Trophoblast cell (in vitro differentiated cells and primary cell): ENCODE data around the gene NME7.
A peak's percentile ranks its signal among the peaks of the same experiment; 100 is the strongest.
"Not testable (repeated sequence)": the region's sequence is repeated elsewhere in the genome, so short reads cannot be mapped to it uniquely, and the experiment has no call there.

ENCODE experiments used
- DNase-seq, 2 donors: peaks; one replicate each; pipeline ENCODE4 v3.0.0-alpha.2; 2016
- H2AFZ ChIP-seq: 2 replicates; pipeline ENCODE4 v1.6.1; 2013; ENCODE audit warnings: low read length, moderate library complexity, mild to moderate bottlenecking; ENCODE audit not compliant: insufficient read depth, poor library complexity
- H2AK5ac ChIP-seq: 2 replicates; pipeline ENCODE4 v1.6.1; 2013; ENCODE audit warnings: mild to moderate bottlenecking, low read length
- H2BK120ac ChIP-seq: 2 replicates; pipeline ENCODE4 v1.6.1; 2013; ENCODE audit warnings: low read length, mild to moderate bottlenecking, moderate library complexity; ENCODE audit not compliant: insufficient read depth, poor library complexity
- H2BK12ac ChIP-seq: 2 replicates; pipeline ENCODE4 v1.6.1; 2013; ENCODE audit warnings: mild to moderate bottlenecking, low read length, moderate library complexity
- H2BK5ac ChIP-seq: 2 replicates; pipeline ENCODE4 v1.6.1; 2013; ENCODE audit warnings: low read length, low read depth, moderate library complexity, mild to moderate bottlenecking; ENCODE audit not compliant: poor library complexity
- H3K14ac ChIP-seq: 2 replicates; pipeline ENCODE4 v1.6.1; 2013; ENCODE audit warnings: mild to moderate bottlenecking, low read length
- H3K18ac ChIP-seq: 2 replicates; pipeline ENCODE4 v1.6.1; 2013; ENCODE audit warnings: mild to moderate bottlenecking, low read length
- H3K23ac ChIP-seq: 2 replicates; pipeline ENCODE4 v1.6.1; 2013; ENCODE audit warnings: low read length
- H3K27ac ChIP-seq: 2 replicates; pipeline ENCODE4 v1.5.1; 2013; ENCODE audit warnings: low read depth, mild to moderate bottlenecking, inconsistent platforms, low read length, moderate library complexity
- H3K27me3 ChIP-seq: 2 replicates; pipeline ENCODE4 v1.6.1; 2013; ENCODE audit warnings: inconsistent platforms, mild to moderate bottlenecking, low read length, moderate library complexity; ENCODE audit not compliant: insufficient read depth
- H3K36me3 ChIP-seq, 2 experiments: 1 replicate in 1 of 2; 2 replicates in 1 of 2; pipeline ENCODE4 v1.6.1; 2013; ENCODE audit warnings: low read length in 2 of 2, mild to moderate bottlenecking in 2 of 2, moderate library complexity in 1 of 2; ENCODE audit not compliant: insufficient read depth in 2 of 2, control insufficient read depth in 1 of 2
- H3K4ac ChIP-seq: 2 replicates; pipeline ENCODE4 v1.6.1; 2013; ENCODE audit warnings: low read depth, mild to moderate bottlenecking, low read length, moderate library complexity
- H3K4me1 ChIP-seq, 2 experiments: 1 replicate in 1 of 2; 2 replicates in 1 of 2; pipeline ENCODE4 v1.6.1; 2013; ENCODE audit warnings: low read length in 2 of 2, mild to moderate bottlenecking in 2 of 2, moderate library complexity in 1 of 2; ENCODE audit not compliant: insufficient read depth in 2 of 2, control insufficient read depth in 1 of 2
- H3K4me2 ChIP-seq: 2 replicates; pipeline ENCODE4 v1.6.1; 2013; ENCODE audit warnings: inconsistent platforms, mild to moderate bottlenecking, low read length, moderate library complexity
- H3K4me3 ChIP-seq: 2 replicates; pipeline ENCODE4 v1.5.1; 2013; ENCODE audit warnings: mild to moderate bottlenecking, low read depth, low read length, inconsistent platforms
- H3K79me1 ChIP-seq: one replicate; pipeline ENCODE4 v1.6.1; 2013; ENCODE audit warnings: low read length
- H3K79me2 ChIP-seq: 2 replicates; pipeline ENCODE4 v1.6.1; 2013; ENCODE audit warnings: low read length, mild to moderate bottlenecking; ENCODE audit not compliant: control insufficient read depth, insufficient read depth, poor library complexity
- H3K9ac ChIP-seq: 2 replicates; pipeline ENCODE4 v1.6.1; 2013; ENCODE audit warnings: mild to moderate bottlenecking, low read length
- H3K9me3 ChIP-seq: 2 replicates; pipeline ENCODE4 v1.6.1; 2013; ENCODE audit warnings: low read depth, mild to moderate bottlenecking, control low read depth, inconsistent platforms, low read length; ENCODE audit not compliant: insufficient read depth
- H4K12ac ChIP-seq: 2 replicates; pipeline ENCODE4 v1.6.1; 2013; ENCODE audit warnings: low read depth, mild to moderate bottlenecking, low read length, moderate library complexity
- H4K8ac ChIP-seq: 2 replicates; pipeline ENCODE4 v1.6.1; 2013; ENCODE audit warnings: low read depth, mild to moderate bottlenecking, low read length, moderate library complexity
- H4K91ac ChIP-seq: one replicate; pipeline ENCODE4 v1.6.1; 2013; ENCODE audit warnings: low read depth, mild to moderate bottlenecking, low read length, moderate library complexity
- WGBS: extraction: QIAGEN DNeasy Blood & Tissue Kit; methylation state at CpG from one replicate; pipeline ENCODE4 v1.1.7; 2013; ENCODE audit warnings: missing lambda C conversion rate; ENCODE audit not compliant: insufficient read length, insufficient coverage; ENCODE audit errors: extremely low coverage; 5-methylcytosine and 5-hydroxymethylcytosine counted together

Gene NME7

GRCh38 chr1:169342096-169342495 lies 25.5 kb downstream of the NME7 start:
- H3K23ac ChIP-seq, H3K14ac ChIP-seq, H4K8ac ChIP-seq, H3K27me3 ChIP-seq, H3K4ac ChIP-seq, H2BK12ac ChIP-seq, H4K91ac ChIP-seq, H3K9me3 ChIP-seq, H3K4me2 ChIP-seq, H3K4me1 ChIP-seq, H2AK5ac ChIP-seq, H3K79me2 ChIP-seq, H3K18ac ChIP-seq, H2BK120ac ChIP-seq, H3K9ac ChIP-seq, H3K27ac ChIP-seq, H2AFZ ChIP-seq, H2BK5ac ChIP-seq, H3K79me1 ChIP-seq, DNase-seq, H3K36me3 ChIP-seq, H3K4me3 ChIP-seq, H4K12ac ChIP-seq: not testable (repeated sequence)
- no CpG with 5 or more reads among the region's 3 CpGs for WGBS

- Histone ChIP-seq H3K36me3 (peaks cover 0 to 3% of the 10 kb centered on the region in 2 experiments), H3K79me1 (no peaks in the 10 kb centered on the region), H2BK5ac (no peak overlapping the region), H2AK5ac (peak overlapping the region; percentile 72), H3K27me3 (no peaks in the 10 kb centered on the region), H4K12ac (no peak overlapping the region), H3K9me3 (peaks cover 4% of the 10 kb centered on the region), H3K27ac (no peak overlapping the region), H3K23ac (no peak overlapping the region), H2AFZ (peak overlapping the region; percentile 13), H3K4me3 (no peak overlapping the region), H3K4me2 (no peak overlapping the region), H4K91ac (peak overlapping the region; percentile 25), H3K18ac (no peak overlapping the region), H3K79me2 (no peaks in the 10 kb centered on the region), H2BK12ac (no peak overlapping the region), H4K8ac (no peak overlapping the region), H3K4ac (no peak overlapping the region), H3K4me1 (peaks cover 2 to 3% of the 10 kb centered on the region in 2 experiments), H3K14ac (no peak overlapping the region), H3K9ac (no peak overlapping the region), H2BK120ac (no peak overlapping the region)
- no peak for DNase-seq
- no CpG with 5 or more reads among the region's 5 CpGs for WGBS
These were observed 26.7 kb downstream of the NME7 start for GRCh38 chr1:169340882-169341281.

GRCh38 chr1:169339773-169340172 lies 27.8 kb downstream of the NME7 start:
- Histone ChIP-seq H3K9me3 (peaks cover 4% of the 10 kb centered on the region), H2BK12ac (peak overlapping the region; percentile 49), H3K4ac (no peak overlapping the region), H4K91ac (no peak overlapping the region), H2AFZ (no peak overlapping the region), H2BK120ac (no peak overlapping the region), H2AK5ac (no peak overlapping the region), H3K4me2 (no peak overlapping the region), H3K9ac (no peak overlapping the region), H2BK5ac (peak overlapping the region; percentile 21), H4K12ac (peak overlapping the region; percentile 43), H3K14ac (no peak overlapping the region), H3K4me1 (peaks cover 2 to 3% of the 10 kb centered on the region in 2 experiments), H3K18ac (no peak overlapping the region), H3K79me2 (no peaks in the 10 kb centered on the region), H3K27ac (no peak overlapping the region), H3K27me3 (no peaks in the 10 kb centered on the region), H3K23ac (no peak overlapping the region), H3K4me3 (no peak overlapping the region), H3K79me1 (no peaks in the 10 kb centered on the region), H4K8ac (no peak overlapping the region), H3K36me3 (peaks cover 0 to 3% of the 10 kb centered on the region in 2 experiments)
- DNase-seq, result no peak

- Histone ChIP-seq H2BK5ac (no peak overlapping the region), H3K9ac (no peak overlapping the region), H3K9me3 (peaks cover 4% of the 10 kb centered on the region), H3K36me3 (peaks cover 0 to 3% of the 10 kb centered on the region in 2 experiments), H3K79me2 (no peaks in the 10 kb centered on the region), H2AFZ (no peak overlapping the region), H2BK120ac (no peak overlapping the region), H3K18ac (no peak overlapping the region), H3K27ac (no peak overlapping the region), H4K8ac (no peak overlapping the region), H4K91ac (no peak overlapping the region), H3K4me1 (peaks cover 2 to 3% of the 10 kb centered on the region in 2 experiments), H3K23ac (no peak overlapping the region), H2BK12ac (no peak overlapping the region), H3K79me1 (no peaks in the 10 kb centered on the region), H4K12ac (no peak overlapping the region), H2AK5ac (no peak overlapping the region), H3K4me2 (no peak overlapping the region), H3K27me3 (no peaks in the 10 kb centered on the region), H3K4ac (no peak overlapping the region), H3K4me3 (no peak overlapping the region), H3K14ac (no peak overlapping the region)
- DNase-seq, result no peak
- no CpG with 5 or more reads among the region's 2 CpGs for WGBS
These were observed 29.0 kb downstream of the NME7 start for GRCh38 chr1:169338617-169339016.
